H1 (cell line): ENCODE results near the gene NDUFAF7. TPM values are rescaled to one million over a fixed set of nuclear protein-coding genes. Genes with fewer than 3 reads are reported as not detected.

Source experiments
- CTCF ChIA-PET: fragments of 300-600 bp; sonication (Branson Sonifier 250); formaldehyde crosslinking; loops from one replicate; lab custom pipeline; 2021; ENCODE audit not compliant: partially characterized antibody; lab: Charles Lee
- POLR2A ChIA-PET: fragments of 300-600 bp; sonication (Branson Sonifier 250); formaldehyde crosslinking; loops from one replicate; lab custom pipeline; 2021; ENCODE audit warnings: inconsistent platforms; ENCODE audit not compliant: partially characterized antibody; lab: Charles Lee
- DNase-seq, 2 experiments: peaks; one replicate each; pipeline versions ENCODE4 v3.0.0 to v3.0.0-alpha.2; 2010 to 2022; ENCODE audit warnings: low spot score in 2 of 2, low read depth in 1 of 2, mixed read lengths in 1 of 2
- FAIRE-seq: peaks from 2 replicates; lab custom pipeline; 2011; peaks lifted over from hg19 to GRCh38; lab: Jason Lieb, UNC
- H2AFZ ChIP-seq: 2 replicates; pipeline ENCODE4 v1.8.1; 2012; ENCODE audit warnings: low read length, inconsistent platforms
- H2AK5ac ChIP-seq: 2 replicates; pipeline ENCODE4 v1.6.1; 2013; ENCODE audit warnings: low read depth, low read length
- H2BK120ac ChIP-seq: replicated peaks from 2 replicates; pipeline ENCODE3; 2013; ENCODE audit warnings: low read depth, low read length, inconsistent platforms
- H2BK12ac ChIP-seq: 2 replicates; pipeline ENCODE4 v1.6.1; 2013; ENCODE audit warnings: low read depth, low read length
- H2BK15ac ChIP-seq: 2 replicates; pipeline ENCODE4 v1.6.1; 2013; ENCODE audit warnings: low read length
- H2BK20ac ChIP-seq: 2 replicates; pipeline ENCODE4 v1.6.1; 2013; ENCODE audit warnings: low read length
- H2BK5ac ChIP-seq: 2 replicates; pipeline ENCODE4 v1.6.1; 2013; ENCODE audit warnings: low read depth, low read length
- H3K14ac ChIP-seq: 2 replicates; pipeline ENCODE4 v1.6.1; 2013; ENCODE audit warnings: inconsistent platforms; ENCODE audit not compliant: insufficient read length
- H3K18ac ChIP-seq: 2 replicates; pipeline ENCODE4 v1.6.1; 2013; ENCODE audit warnings: low read length; ENCODE audit errors: extremely low read depth
- H3K23ac ChIP-seq: 2 replicates; pipeline ENCODE4 v1.6.1; 2013; ENCODE audit warnings: inconsistent platforms; ENCODE audit not compliant: insufficient read length
- H3K23me2 ChIP-seq: 2 replicates; pipeline ENCODE4 v1.6.1; 2013; ENCODE audit warnings: low read depth, low read length
- H3K27ac ChIP-seq: 2 replicates; pipeline ENCODE4 v1.6.1; 2011; ENCODE audit warnings: low read depth, low read length, inconsistent platforms
- H3K27me3 ChIP-seq, 4 experiments: replicated peaks in 1 of 4; 1 replicate in 1 of 4; 2 replicates in 3 of 4; pipeline versions ENCODE4 v1.6.1 to v1.8.1; 2011 to 2013; ENCODE audit warnings: low read length in 3 of 4, mild to moderate bottlenecking in 3 of 4, inconsistent platforms in 2 of 4, mixed read lengths in 2 of 4, moderate library complexity in 1 of 4; ENCODE audit not compliant: control insufficient read depth in 3 of 4, insufficient read depth in 3 of 4; ENCODE audit errors: extremely low read depth in 1 of 4
- H3K36me3 ChIP-seq, 4 experiments: 2 replicates each; pipeline versions ENCODE4 v1.6.1 to v1.8.1; 2011 to 2013; ENCODE audit warnings: mild to moderate bottlenecking in 4 of 4, low read length in 3 of 4, moderate library complexity in 2 of 4, control low read depth in 1 of 4, inconsistent platforms in 1 of 4; ENCODE audit not compliant: insufficient read depth in 4 of 4, control insufficient read depth in 2 of 4
- H3K4ac ChIP-seq: replicated peaks from 2 replicates; pipeline ENCODE3; 2013; ENCODE audit warnings: low read length, low read depth, mixed read lengths, inconsistent platforms; ENCODE audit not compliant: insufficient read length
- H3K4me1 ChIP-seq, 4 experiments: replicated peaks in 1 of 4; 1 replicate in 1 of 4; 2 replicates in 3 of 4; pipeline versions ENCODE4 v1.6.1 to v1.8.1; 2011 to 2013; ENCODE audit warnings: low read length in 3 of 4, inconsistent platforms in 2 of 4, mixed read lengths in 1 of 4; ENCODE audit not compliant: insufficient read depth in 4 of 4, control insufficient read depth in 3 of 4
- H3K4me2 ChIP-seq, 2 experiments: 2 replicates each; pipeline versions ENCODE4 v1.6.1 to v1.8.1; 2011 to 2013; ENCODE audit warnings: low read depth in 2 of 2, low read length in 2 of 2, control low read depth in 1 of 2, inconsistent platforms in 1 of 2, mild to moderate bottlenecking in 1 of 2; ENCODE audit not compliant: insufficient read depth in 1 of 2
- H3K4me3 ChIP-seq, 4 experiments: fragments of 200-600, 300-600 bp in 1 of 4; sonication (generic), shearing (Covaris generic), sonication (Bioruptor Twin) in 1 of 4; 2 replicates each; pipeline versions ENCODE4 v1.5.1 to v1.8.1; 2011 to 2016; ENCODE audit warnings: low read length in 4 of 4, low read depth in 3 of 4, control low read depth in 2 of 4, inconsistent platforms in 2 of 4, mild to moderate bottlenecking in 2 of 4, mixed read lengths in 1 of 4, moderate library complexity in 1 of 4; ENCODE audit not compliant: insufficient read depth in 2 of 4; ENCODE audit errors: extremely low read depth in 1 of 4
- H3K56ac ChIP-seq: replicated peaks from 2 replicates; pipeline ENCODE3; 2013; ENCODE audit warnings: low read depth, mild to moderate bottlenecking, mixed read lengths, low read length, inconsistent platforms; ENCODE audit not compliant: insufficient read length
- H3K79me1 ChIP-seq: 2 replicates; pipeline ENCODE4 v1.6.1; 2013; ENCODE audit warnings: low read depth, low read length, control low read depth
- H3K79me2 ChIP-seq, 2 experiments: 2 replicates each; pipeline versions ENCODE4 v1.6.1 to v1.8.1; 2012 to 2013; ENCODE audit warnings: low read length in 2 of 2, mild to moderate bottlenecking in 2 of 2, inconsistent platforms in 1 of 2; ENCODE audit not compliant: insufficient read depth in 2 of 2, control insufficient read depth in 1 of 2
- H3K9ac ChIP-seq, 4 experiments: replicated peaks in 1 of 4; 1 replicate in 1 of 4; 2 replicates in 3 of 4; pipeline versions ENCODE4 v1.6.1 to v1.8.1; 2011 to 2013; ENCODE audit warnings: low read depth in 3 of 4, low read length in 3 of 4, control low read depth in 2 of 4, mild to moderate bottlenecking in 2 of 4, moderate library complexity in 2 of 4, inconsistent platforms in 1 of 4; ENCODE audit errors: extremely low read depth in 1 of 4
- H3K9me3 ChIP-seq, 2 experiments: 2 replicates each; pipeline versions ENCODE4 v1.6.1 to v1.8.1; 2012 to 2013; ENCODE audit warnings: mild to moderate bottlenecking in 2 of 2, moderate library complexity in 2 of 2, control low read depth in 1 of 2, inconsistent platforms in 1 of 2, low read depth in 1 of 2, low read length in 1 of 2, mixed read lengths in 1 of 2; ENCODE audit not compliant: insufficient read depth in 2 of 2
- H4K20me1 ChIP-seq, 2 experiments: replicated peaks in 1 of 2; 2 replicates each; pipeline versions ENCODE3 to v1.8.1; 2011 to 2013; ENCODE audit warnings: inconsistent platforms in 2 of 2, low read length in 2 of 2, mild to moderate bottlenecking in 1 of 2; ENCODE audit not compliant: insufficient read depth in 2 of 2, control insufficient read depth in 1 of 2
- H4K5ac ChIP-seq: 2 replicates; pipeline ENCODE4 v1.6.1; 2013; ENCODE audit warnings: low read length, low read depth, mixed read lengths, inconsistent platforms; ENCODE audit not compliant: insufficient read length
- H4K8ac ChIP-seq: 2 replicates; pipeline ENCODE4 v1.8.0; 2013; ENCODE audit warnings: mild to moderate bottlenecking, moderate library complexity, low read length, inconsistent platforms; ENCODE audit not compliant: insufficient read depth; ENCODE audit errors: extremely low read depth
- H4K91ac ChIP-seq: replicated peaks from 2 replicates; pipeline ENCODE3; 2013; ENCODE audit warnings: low read length, mixed read lengths, inconsistent platforms; ENCODE audit not compliant: insufficient read length
- CEBPB ChIP-seq: IDR thresholded peaks from 2 replicates; pipeline ENCODE4 v1.6.1; 2012; ENCODE audit warnings: low read depth, low read length
- EZH2 ChIP-seq: fragments of 200-600 bp; sonication (generic); IDR thresholded peaks from 2 replicates; pipeline ENCODE4 v1.7.1; 2012; ENCODE audit warnings: low read depth, mild to moderate bottlenecking, moderate library complexity, low read length, inconsistent platforms; ENCODE audit not compliant: severe bottlenecking
- HDAC2 ChIP-seq, 2 experiments: fragments of 300-600 bp in 1 of 2; sonication (generic) in 1 of 2; IDR thresholded peaks; 2 replicates each; pipeline ENCODE4 v1.6.1; 2011 to 2012; ENCODE audit warnings: low read depth in 2 of 2, low read length in 2 of 2, mild to moderate bottlenecking in 2 of 2, moderate library complexity in 2 of 2, borderline replicate concordance in 1 of 2, inconsistent platforms in 1 of 2
- HDAC6 ChIP-seq: IDR thresholded peaks from one replicate; pipeline ENCODE4 v1.7.1; 2012; ENCODE audit warnings: low read depth, mild to moderate bottlenecking, inconsistent platforms, low read length, moderate library complexity
- NRF1 ChIP-seq: IDR thresholded peaks from 2 replicates; pipeline ENCODE4 v1.6.1; 2011; ENCODE audit warnings: mild to moderate bottlenecking, low read depth, low read length, improper control_type of control experiment
- POLR2A ChIP-seq, 2 experiments: IDR thresholded peaks; 1 replicate in 1 of 2; 2 replicates in 1 of 2; pipeline ENCODE4 v1.6.1; 2011; ENCODE audit warnings: low read depth in 2 of 2, low read length in 2 of 2, mild to moderate bottlenecking in 2 of 2; ENCODE audit errors: control extremely low read depth in 1 of 2
- POU5F1 ChIP-seq: IDR thresholded peaks from 2 replicates; pipeline ENCODE4 v1.6.1; 2011; ENCODE audit warnings: low read depth, mild to moderate bottlenecking, low read length, moderate library complexity
- SIRT6 ChIP-seq: IDR thresholded peaks from one replicate; pipeline ENCODE4 v1.7.1; 2012; ENCODE audit warnings: low read length, inconsistent platforms
- SP2 ChIP-seq: IDR thresholded peaks from 2 replicates; pipeline ENCODE4 v1.6.1; 2012; ENCODE audit warnings: mild to moderate bottlenecking, low read length, inconsistent platforms
- SP4 ChIP-seq: IDR thresholded peaks from 2 replicates; pipeline ENCODE4 v1.6.1; 2012; ENCODE audit warnings: low read length, inconsistent platforms
- SUZ12 ChIP-seq: fragments of 200-600 bp; sonication (generic); IDR thresholded peaks from 2 replicates; pipeline ENCODE4 v1.6.1; 2012; ENCODE audit warnings: mild to moderate bottlenecking, inconsistent platforms, low read length, moderate library complexity, mixed read lengths
- WGBS, 2 experiments: shearing (Covaris generic) in 1 of 2; methylation state at CpG; one replicate each; pipeline versions ENCODE4 v1.1.6 to v1.1.7; 2013 to 2015; ENCODE audit warnings: low lambda C conversion rate in 2 of 2, mixed read lengths in 2 of 2, inconsistent platforms in 1 of 2, low coverage in 1 of 2, missing lambda C conversion rate in 1 of 2; ENCODE audit not compliant: insufficient replicate concordance in 2 of 2, insufficient coverage in 1 of 2, insufficient read length in 1 of 2; ENCODE audit errors: extremely low coverage in 1 of 2, missing lambda C conversion rate in 1 of 2; 5-methylcytosine and 5-hydroxymethylcytosine counted together
- polyA plus RNA-seq, 7 experiments: library from polyadenylated mRNA; depleted of rRNA in 3 of 7; stranded (reverse) in 5 of 7; unstranded in 2 of 7; fragments of >200 nt in 5 of 7; fragments of 200-250 nt in 2 of 7; gene quantifications; 1 replicate in 5 of 7; 2 replicates in 1 of 7; 4 replicates in 1 of 7; pipeline versions ENCODE4 v1.2.1 to v1.2.3, GENCODE V29; 2011 to 2013; ENCODE audit warnings: missing spikeins in 2 of 7, mixed read lengths in 2 of 7
- total RNA-seq: library from RNA; stranded (reverse); fragmentation: NEBNext Ultra II Directional; extraction: Animal tissue kit (Norgen Biotek cat#: 25700); gene quantifications from 2 replicates; pipeline ENCODE4 v1.2.1, GENCODE V29; 2021
- TF ChIP-seq, protein P1 (sequence below): IDR thresholded peaks from 2 replicates; pipeline ENCODE4 v1.6.1; 2011; ENCODE audit warnings: low read depth, mild to moderate bottlenecking, low read length; ENCODE audit not compliant: insufficient read depth
- TF ChIP-seq, protein P2 (sequence below): IDR thresholded peaks from 2 replicates; pipeline ENCODE4 v1.6.1; 2012; ENCODE audit warnings: low read length, inconsistent platforms

NDUFAF7 gene
- total and polyA plus RNA-seq, 2 of the 8 experiments (the other 6 are each of a cell fraction or from before 2014, with no cell fraction given), result 50.2 to 56.0 TPM

DNA sequence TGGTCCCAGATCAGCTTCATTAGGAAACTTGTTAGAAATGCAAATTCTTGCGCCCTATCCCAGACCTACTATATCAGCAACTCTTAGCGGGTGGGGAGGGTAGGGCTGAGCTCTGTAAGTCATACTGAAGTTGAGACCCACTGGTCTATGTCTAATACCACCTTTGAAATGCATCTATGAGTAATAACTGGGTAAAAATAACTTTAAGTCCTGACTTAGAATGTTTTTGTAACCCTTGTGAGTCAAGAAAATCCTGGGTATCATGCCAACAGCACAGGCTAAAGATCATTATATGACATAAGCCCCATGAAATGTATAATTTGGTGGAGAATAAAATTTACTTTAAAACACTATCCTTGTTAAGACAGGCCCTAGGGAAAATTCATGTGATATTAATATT is 51.7 kb downstream of the NDUFAF7 start:
- Histone ChIP-seq H3K4ac (no peak overlapping the region), H3K4me3 (no peak overlapping the region), H2BK20ac (no peak overlapping the region), H3K36me3 (peaks cover 0 to 65% (median 24%) of the 10 kb centered on the region in 4 experiments; a peak in 7 of 8 replicates), H2AFZ (no peak overlapping the region), H2BK15ac (no peak overlapping the region), H3K14ac (no peak overlapping the region), H3K4me1 (no peaks in the 10 kb centered on the region), H2BK12ac (no peak overlapping the region), H4K8ac (no peak overlapping the region), H3K79me1 (no peaks in the 10 kb centered on the region), H2BK5ac (no peak overlapping the region), H3K56ac (no peak overlapping the region), H4K20me1 (no peaks in the 10 kb centered on the region), H3K4me2 (no peak overlapping the region), H3K27me3 (no peaks in the 10 kb centered on the region), H3K23ac (no peak overlapping the region), H2BK120ac (no peak overlapping the region), H3K18ac (no peak overlapping the region), H2AK5ac (no peak overlapping the region), H3K27ac (no peak overlapping the region), H4K91ac (no peak overlapping the region), H4K5ac (no peak overlapping the region), H3K9ac (no peak overlapping the region), H3K9me3 (no peaks in the 10 kb centered on the region), H3K79me2 (no peaks in the 10 kb centered on the region), H3K23me2 (no peaks in the 10 kb centered on the region)
- no peak for DNase-seq
- WGBS, 2 experiments, result 93% methylated on average over 2 of the region's 2 CpGs; no CpG with 5 or more reads in 1 of the 2 experiments
- no peak for TF ChIP-seq CEBPB
- no peak for TF ChIP-seq POU5F1
- no peak for TF ChIP-seq HDAC2 (IDR thresholded peaks at IDR 0.05; ENCODE audit: borderline replicate concordance in 1 of 2, low read depth in 2 of 2, low read length in 2 of 2)
- TF ChIP-seq EZH2, result no peak
- no peak for TF ChIP-seq HDAC6
- TF ChIP-seq, protein P1, sequence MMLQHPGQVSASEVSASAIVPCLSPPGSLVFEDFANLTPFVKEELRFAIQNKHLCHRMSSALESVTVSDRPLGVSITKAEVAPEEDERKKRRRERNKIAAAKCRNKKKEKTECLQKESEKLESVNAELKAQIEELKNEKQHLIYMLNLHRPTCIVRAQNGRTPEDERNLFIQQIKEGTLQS, result no peak
- no peak for TF ChIP-seq NRF1
- TF ChIP-seq SUZ12, result no peak
- TF ChIP-seq SIRT6, result no peak
- no peak for TF ChIP-seq SP4
- no peak for TF ChIP-seq POLR2A (IDR thresholded peaks at IDR 0.05; ENCODE audit: control extremely low read depth in 1 of 2, low read depth in 2 of 2, low read length in 2 of 2)
- TF ChIP-seq, protein P2, sequence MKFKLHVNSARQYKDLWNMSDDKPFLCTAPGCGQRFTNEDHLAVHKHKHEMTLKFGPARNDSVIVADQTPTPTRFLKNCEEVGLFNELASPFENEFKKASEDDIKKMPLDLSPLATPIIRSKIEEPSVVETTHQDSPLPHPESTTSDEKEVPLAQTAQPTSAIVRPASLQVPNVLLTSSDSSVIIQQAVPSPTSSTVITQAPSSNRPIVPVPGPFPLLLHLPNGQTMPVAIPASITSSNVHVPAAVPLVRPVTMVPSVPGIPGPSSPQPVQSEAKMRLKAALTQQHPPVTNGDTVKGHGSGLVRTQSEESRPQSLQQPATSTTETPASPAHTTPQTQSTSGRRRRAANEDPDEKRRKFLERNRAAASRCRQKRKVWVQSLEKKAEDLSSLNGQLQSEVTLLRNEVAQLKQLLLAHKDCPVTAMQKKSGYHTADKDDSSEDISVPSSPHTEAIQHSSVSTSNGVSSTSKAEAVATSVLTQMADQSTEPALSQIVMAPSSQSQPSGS, result no peak
- TF ChIP-seq SP2, result no peak
- FAIRE-seq, result no peak
- ChIA-PET CTCF (no interaction called here), POLR2A (interaction anchor here (0.8 kb wide), 1 partner anchor 24 kb away, joined by 3 read pairs; no protein-coding TSS in a partner anchor)
